HEK293 (cell line): ENCODE results near the gene LBH.
A peak's percentile ranks its signal among the peaks of the same experiment; 100 is the strongest.

Experiments used
- CTCF ChIA-PET: fragments of 350-600 bp; formaldehyde crosslinking; extraction: SDS; loops from one replicate; lab custom pipeline; 2021; ENCODE audit warnings: antibody characterized with exemption; lab: Yijun Ruan, JAX
- POLR2A ChIA-PET: fragments of 300-600 bp; formaldehyde crosslinking; extraction: SDS; loops from one replicate; lab custom pipeline; 2020; ENCODE audit warnings: antibody characterized with exemption, inconsistent platforms; lab: Yijun Ruan, JAX
- H3K27ac ChIP-seq: fragments of 200-500 bp; sonication (Bioruptor generic); 2 replicates; pipeline ENCODE4 v1.5.1; 2014; ENCODE audit warnings: low read depth, low read length, control low read depth, inconsistent platforms; ENCODE audit errors: extremely low read depth
- H3K36me3 ChIP-seq, 2 experiments: fragments of 200-500 bp in 1 of 2; sonication (Bioruptor generic) in 1 of 2; 1 replicate in 1 of 2; 2 replicates in 1 of 2; pipeline ENCODE4 v1.5.1; 2014 to 2017; ENCODE audit warnings: inconsistent platforms in 2 of 2, low read length in 2 of 2; ENCODE audit not compliant: control insufficient read depth in 2 of 2, insufficient read depth in 1 of 2
- H3K4me1 ChIP-seq: fragments of 200-500 bp; sonication (Bioruptor generic); 2 replicates; pipeline ENCODE4 v1.5.1; 2014; ENCODE audit warnings: mild to moderate bottlenecking, low read length, inconsistent platforms; ENCODE audit not compliant: control insufficient read depth, insufficient read depth
- H3K4me3 ChIP-seq: 2 replicates; pipeline ENCODE4 v1.5.1; 2011; ENCODE audit warnings: low read depth, mild to moderate bottlenecking, control low read depth, low read length, moderate library complexity
- H3K9me3 ChIP-seq: fragments of 200-500 bp; sonication (Bioruptor generic); 2 replicates; pipeline ENCODE4 v1.5.1; 2014; ENCODE audit warnings: low read depth, low read length, inconsistent platforms; ENCODE audit not compliant: control insufficient read depth, insufficient read depth
- GLIS2 ChIP-seq: fragments of 450-650 bp; formaldehyde crosslinking; IDR thresholded peaks from 2 replicates; pipeline ENCODE4 v1.5.1; 2016; ENCODE audit warnings: missing biosample characterization, missing genetic modification characterization
- HOXD13 ChIP-seq: sonication (generic); formaldehyde crosslinking; IDR thresholded peaks from 2 replicates; pipeline ENCODE4 v1.8.0; 2022; ENCODE audit warnings: missing genetic modification reagents, borderline replicate concordance
- INSM2 ChIP-seq: fragments of 450-650 bp; formaldehyde crosslinking; IDR thresholded peaks from 2 replicates; pipeline ENCODE4 v1.5.1; 2016; ENCODE audit warnings: missing biosample characterization, missing genetic modification characterization
- KLF17 ChIP-seq: fragments of 450-650 bp; formaldehyde crosslinking; IDR thresholded peaks from 2 replicates; pipeline ENCODE4 v1.5.1; 2016; ENCODE audit warnings: missing biosample characterization, missing genetic modification characterization
- RBAK ChIP-seq: fragments of 450-650 bp; formaldehyde crosslinking; IDR thresholded peaks from 2 replicates; pipeline ENCODE4 v1.5.1; 2016; ENCODE audit warnings: missing biosample characterization, missing genetic modification characterization
- SP3 ChIP-seq: fragments of 450-650 bp; formaldehyde crosslinking; IDR thresholded peaks from 2 replicates; pipeline ENCODE4 v1.5.1; 2016; ENCODE audit warnings: missing biosample characterization, missing genetic modification characterization
- YY1 ChIP-seq: fragments of 450-650 bp; formaldehyde crosslinking; IDR thresholded peaks from 2 replicates; pipeline ENCODE4 v1.5.1; 2018; ENCODE audit warnings: missing biosample characterization, missing genetic modification characterization
- ZBTB20 ChIP-seq: fragments of 450-650 bp; formaldehyde crosslinking; IDR thresholded peaks from 2 replicates; pipeline ENCODE4 v1.5.1; 2016; ENCODE audit warnings: missing biosample characterization, missing genetic modification characterization
- ZFHX2 ChIP-seq: fragments of 450-650 bp; formaldehyde crosslinking; conservative IDR thresholded peaks from 2 replicates; pipeline ENCODE4 v1.5.1; 2016; ENCODE audit warnings: missing biosample characterization, missing genetic modification characterization
- ZNF114 ChIP-seq: fragments of 450-650 bp; formaldehyde crosslinking; IDR thresholded peaks from 2 replicates; pipeline ENCODE4 v1.5.0; 2017; ENCODE audit warnings: missing biosample characterization, missing genetic modification characterization
- ZNF280C ChIP-seq: fragments of 450-650 bp; formaldehyde crosslinking; IDR thresholded peaks from 2 replicates; pipeline ENCODE4 v1.5.1; 2016; ENCODE audit warnings: missing biosample characterization, missing genetic modification characterization
- ZNF362 ChIP-seq: fragments of 450-650 bp; formaldehyde crosslinking; IDR thresholded peaks from 2 replicates; pipeline ENCODE4 v1.5.1; 2016; ENCODE audit warnings: missing biosample characterization, missing genetic modification characterization
- ZNF398 ChIP-seq: fragments of 450-650 bp; formaldehyde crosslinking; IDR thresholded peaks from 2 replicates; pipeline ENCODE4 v1.5.1; 2017; ENCODE audit warnings: missing biosample characterization, missing genetic modification characterization
- ZNF423 ChIP-seq: fragments of 450-650 bp; formaldehyde crosslinking; IDR thresholded peaks from 2 replicates; pipeline ENCODE4 v1.5.1; 2016; ENCODE audit warnings: missing biosample characterization, missing genetic modification characterization
- ZNF473 ChIP-seq: fragments of 450-650 bp; formaldehyde crosslinking; IDR thresholded peaks from 2 replicates; pipeline ENCODE4 v1.5.1; 2017; ENCODE audit warnings: missing biosample characterization, missing genetic modification characterization
- ZNF624 ChIP-seq: fragments of 450-650 bp; formaldehyde crosslinking; IDR thresholded peaks from 2 replicates; pipeline ENCODE4 v1.5.1; 2017; ENCODE audit warnings: missing biosample characterization, missing genetic modification characterization
- ZNF660 ChIP-seq: fragments of 450-650 bp; IDR thresholded peaks from 2 replicates; pipeline ENCODE4 v1.5.1; 2018; ENCODE audit warnings: missing biosample characterization, mild to moderate bottlenecking, missing genetic modification characterization

Gene LBH

GRCh38 chr2:30231996-30232800, 864 bp downstream of the LBH start (continued):
- TF ChIP-seq INSM2: no peak
- peak; percentile 86 for TF ChIP-seq ZBTB20
- TF ChIP-seq ZFHX2 (tag by site-specific recombination): 0 out of 2 replicates have a peak, but pooled peaks have one; percentile 12
- TF ChIP-seq GLIS2 (tag by site-specific recombination): peak; percentile 88
- no peak for TF ChIP-seq ZNF624 (tag by site-specific recombination)
- TF ChIP-seq ZNF280C (tag by site-specific recombination): no peak
- no peak for TF ChIP-seq ZNF114 (tag by site-specific recombination)
- TF ChIP-seq ZNF423: no peak
- peak; percentile 63 for TF ChIP-seq SP3 (tag by site-specific recombination)
- no peak for TF ChIP-seq ZNF473 (tag by site-specific recombination)
- no peak for TF ChIP-seq ZNF660 (tag by site-specific recombination)
- no peak for TF ChIP-seq HOXD13
- TF ChIP-seq YY1 (tag by site-specific recombination): no peak
- TF ChIP-seq ZNF362 (tag by site-specific recombination): no peak

- CTCF ChIA-PET: interaction anchor here (0.6 to 7.3 kb wide), 8 partner anchors 8 to 479 kb away, joined by 3 to 35 read pairs (median 4); no protein-coding TSS in a partner anchor
- TF ChIP-seq ZNF398 (tag by site-specific recombination): peak; percentile 61
- 0 out of 2 replicates have a peak, but pooled peaks have one; percentile 33 for TF ChIP-seq GLIS2 (tag by site-specific recombination)
- TF ChIP-seq KLF17 (tag by site-specific recombination): peak; percentile 34; the same call in 1 of the 2 replicates
- TF ChIP-seq RBAK (tag by site-specific recombination): no peak
- H3K27ac ChIP-seq: peak overlapping the region; percentile 76; the same call in 1 of the 2 replicates
- peaks cover 8% of the 10 kb centered on the region for H3K4me1 ChIP-seq
- POLR2A ChIA-PET: interaction anchor here (0.6 to 2.4 kb wide), 27 partner anchors 10 to 473 kb away, joined by 3 to 19 read pairs (median 4); partner anchors contain the start of gene YPEL5
- H3K36me3 ChIP-seq: peaks cover 0 to 31% of the 10 kb centered on the region in 2 experiments; a peak in 1 of 3 replicates
- H3K4me3 ChIP-seq: peak overlapping the region; percentile 76
- no peaks in the 10 kb centered on the region for H3K9me3 ChIP-seq
Measured at GRCh38 chr2:30232801-30233130, 1.4 kb downstream of the LBH start.
